Stimulated activated naive CD4-positive, alpha-beta T cell (primary cell): ENCODE measurements around the gene SLC6A9.

Source experiments
- DNase-seq, 6 experiments: peaks; one replicate each; lab custom pipeline; 2025; lab: John Stamatoyannopoulos, UW

Gene SLC6A9

GRCh38 chr1:44048532-44049215 is 17.4 kb upstream of the SLC6A9 start:
- DNase-seq: no peak

GRCh38 chr1:44047131-44047530 is 15.9 kb upstream of the SLC6A9 start:
- DNase-seq: no peak

- no peak for DNase-seq
Measured at GRCh38 chr1:44045064-44045463, 13.8 kb upstream of the SLC6A9 start.

GRCh38 chr1:44044071-44044801 is 13.0 kb upstream of the SLC6A9 start:
- no peak for DNase-seq

- DNase-seq: no peak
Measured at GRCh38 chr1:44043176-44044070, 12.2 kb upstream of the SLC6A9 start.

GRCh38 chr1:44040846-44041245 is 9.6 kb upstream of the SLC6A9 start:
- no peak for DNase-seq

- no peak for DNase-seq
Measured at GRCh38 chr1:44040418-44040817, 9.2 kb upstream of the SLC6A9 start.

GRCh38 chr1:44038876-44039657 is 7.8 kb upstream of the SLC6A9 start:
- DNase-seq: no peak

GRCh38 chr1:44037154-44037553 is 5.9 kb upstream of the SLC6A9 start:
- DNase-seq: no peak

GRCh38 chr1:44036409-44037139 is 5.3 kb upstream of the SLC6A9 start:
- DNase-seq: peak; percentile 37 to 67 (median 56)

- no peak for DNase-seq
Measured at GRCh38 chr1:44035726-44036408, 4.6 kb upstream of the SLC6A9 start.

GRCh38 chr1:44034976-44035716 is 3.9 kb upstream of the SLC6A9 start:
- DNase-seq: no peak

GRCh38 chr1:44034423-44034822 is 3.2 kb upstream of the SLC6A9 start:
- DNase-seq: no peak

GRCh38 chr1:44033756-44034155 is 2.5 kb upstream of the SLC6A9 start:
- DNase-seq: no peak

GRCh38 chr1:44033041-44033575 is 1.8 kb upstream of the SLC6A9 start:
- DNase-seq: no peak

- no peak for DNase-seq
Measured at GRCh38 chr1:44032170-44032790, 1.0 kb upstream of the SLC6A9 start.

GRCh38 chr1:44030605-44031251 is 534 bp downstream of the SLC6A9 start:
- peak; percentile 39 to 58 (median 48) for DNase-seq

GRCh38 chr1:44029911-44030604 is 1.2 kb downstream of the SLC6A9 start:
- DNase-seq: peak; percentile 69 to 92 (median 82)
